H1 (cell line): ENCODE results near the gene GABRB2. TPM values are rescaled to one million over a fixed set of nuclear protein-coding genes. Genes with fewer than 3 reads are reported as not detected.

Experiments used
- ASH2L ChIP-seq: fragments of 200-600, 300-600 bp; sonication (generic); IDR thresholded peaks from one replicate; pipeline ENCODE4 v1.7.1; 2017; ENCODE audit warnings: low read length
- BCL11A ChIP-seq, 2 experiments: IDR thresholded peaks; one replicate each; pipeline ENCODE4 v1.6.1; 2011; ENCODE audit warnings: low read depth in 2 of 2, low read length in 2 of 2, mild to moderate bottlenecking in 2 of 2
- CREB1 ChIP-seq: IDR thresholded peaks from 2 replicates; pipeline ENCODE4 v1.6.1; 2012; ENCODE audit warnings: inconsistent platforms
- GTF2F1 ChIP-seq: IDR thresholded peaks from 2 replicates; pipeline ENCODE4 v1.6.1; 2012; ENCODE audit warnings: low read depth, low read length, improper control_type of control experiment, borderline replicate concordance
- SAP30 ChIP-seq: fragments of 300-600 bp; sonication (generic); IDR thresholded peaks from 2 replicates; pipeline ENCODE4 v1.7.1; 2012; ENCODE audit warnings: low read length, moderate library complexity, mild to moderate bottlenecking, inconsistent platforms; ENCODE audit not compliant: insufficient read depth, insufficient replicate concordance
- SP2 ChIP-seq: IDR thresholded peaks from 2 replicates; pipeline ENCODE4 v1.6.1; 2012; ENCODE audit warnings: mild to moderate bottlenecking, low read length, inconsistent platforms
- TAF1 ChIP-seq: IDR thresholded peaks from 2 replicates; pipeline ENCODE4 v1.6.1; 2011; ENCODE audit warnings: mild to moderate bottlenecking, low read depth, low read length
- polyA plus RNA-seq, 7 experiments: library from polyadenylated mRNA; depleted of rRNA in 3 of 7; stranded (reverse) in 5 of 7; unstranded in 2 of 7; fragments of >200 nt in 5 of 7; fragments of 200-250 nt in 2 of 7; gene quantifications; 1 replicate in 5 of 7; 2 replicates in 1 of 7; 4 replicates in 1 of 7; pipeline versions ENCODE4 v1.2.1 to v1.2.3, GENCODE V29; 2011 to 2013; ENCODE audit warnings: missing spikeins in 2 of 7, mixed read lengths in 2 of 7
- total RNA-seq: library from RNA; stranded (reverse); fragmentation: NEBNext Ultra II Directional; extraction: Animal tissue kit (Norgen Biotek cat#: 25700); gene quantifications from 2 replicates; pipeline ENCODE4 v1.2.1, GENCODE V29; 2021
- TF ChIP-seq, protein P1 (sequence below), 3 experiments: IDR thresholded peaks; 1 replicate in 2 of 3; 2 replicates in 1 of 3; pipeline versions ENCODE4 v1.5.1 to v1.6.1; 2011; ENCODE audit warnings: low read length in 3 of 3, mild to moderate bottlenecking in 3 of 3, inconsistent platforms in 2 of 3, low read depth in 1 of 3, moderate library complexity in 1 of 3; ENCODE audit not compliant: insufficient read depth in 1 of 3; ENCODE audit errors: control extremely low read depth in 1 of 3
- TF ChIP-seq, protein P2 (sequence below): fragments of 300-600 bp; sonication (generic); IDR thresholded peaks from 2 replicates; pipeline ENCODE4 v1.7.1; 2012; ENCODE audit warnings: low read length, moderate library complexity, mild to moderate bottlenecking, inconsistent platforms; ENCODE audit not compliant: insufficient replicate concordance

GABRB2 gene
- total and polyA plus RNA-seq, 2 of the 8 experiments (the other 6 are each of a cell fraction or from before 2014, with no cell fraction given): 0.54 to 1.9 TPM

DNA sequence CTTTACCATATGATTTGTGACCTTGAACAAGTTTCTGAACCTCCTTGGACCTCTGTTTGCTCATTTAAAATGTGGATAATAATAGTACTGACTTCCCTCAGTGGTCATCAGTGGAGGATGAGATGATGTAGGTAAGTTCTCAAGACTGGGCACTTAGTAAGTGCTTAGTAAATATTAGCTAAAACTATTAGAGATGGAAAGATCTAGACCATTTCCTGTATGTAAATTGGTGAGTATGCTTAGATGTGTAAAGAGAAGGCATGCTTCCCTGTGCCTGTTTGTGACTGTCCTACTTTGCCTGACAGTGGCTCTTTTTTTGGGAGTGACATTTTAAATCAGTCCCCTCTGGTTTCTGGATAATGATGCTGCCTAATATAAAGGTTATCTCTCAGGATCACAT lies 288.1 kb downstream of the GABRB2 start (continued):
- TF ChIP-seq, protein P1, sequence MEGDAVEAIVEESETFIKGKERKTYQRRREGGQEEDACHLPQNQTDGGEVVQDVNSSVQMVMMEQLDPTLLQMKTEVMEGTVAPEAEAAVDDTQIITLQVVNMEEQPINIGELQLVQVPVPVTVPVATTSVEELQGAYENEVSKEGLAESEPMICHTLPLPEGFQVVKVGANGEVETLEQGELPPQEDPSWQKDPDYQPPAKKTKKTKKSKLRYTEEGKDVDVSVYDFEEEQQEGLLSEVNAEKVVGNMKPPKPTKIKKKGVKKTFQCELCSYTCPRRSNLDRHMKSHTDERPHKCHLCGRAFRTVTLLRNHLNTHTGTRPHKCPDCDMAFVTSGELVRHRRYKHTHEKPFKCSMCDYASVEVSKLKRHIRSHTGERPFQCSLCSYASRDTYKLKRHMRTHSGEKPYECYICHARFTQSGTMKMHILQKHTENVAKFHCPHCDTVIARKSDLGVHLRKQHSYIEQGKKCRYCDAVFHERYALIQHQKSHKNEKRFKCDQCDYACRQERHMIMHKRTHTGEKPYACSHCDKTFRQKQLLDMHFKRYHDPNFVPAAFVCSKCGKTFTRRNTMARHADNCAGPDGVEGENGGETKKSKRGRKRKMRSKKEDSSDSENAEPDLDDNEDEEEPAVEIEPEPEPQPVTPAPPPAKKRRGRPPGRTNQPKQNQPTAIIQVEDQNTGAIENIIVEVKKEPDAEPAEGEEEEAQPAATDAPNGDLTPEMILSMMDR (IDR thresholded peaks at IDR 0.05; ENCODE audit: control extremely low read depth in 1 of 3, insufficient read depth in 1 of 3, low read depth in 1 of 3, low read length in 3 of 3): no peak
- TF ChIP-seq BCL11A (IDR thresholded peaks at IDR 0.05; ENCODE audit: low read depth in 2 of 2, low read length in 2 of 2) (no peak), SP2 (no peak), ASH2L (no peak), TAF1 (no peak), CREB1 (no peak), SAP30 (no peak), GTF2F1 (no peak)
- TF ChIP-seq, protein P2, sequence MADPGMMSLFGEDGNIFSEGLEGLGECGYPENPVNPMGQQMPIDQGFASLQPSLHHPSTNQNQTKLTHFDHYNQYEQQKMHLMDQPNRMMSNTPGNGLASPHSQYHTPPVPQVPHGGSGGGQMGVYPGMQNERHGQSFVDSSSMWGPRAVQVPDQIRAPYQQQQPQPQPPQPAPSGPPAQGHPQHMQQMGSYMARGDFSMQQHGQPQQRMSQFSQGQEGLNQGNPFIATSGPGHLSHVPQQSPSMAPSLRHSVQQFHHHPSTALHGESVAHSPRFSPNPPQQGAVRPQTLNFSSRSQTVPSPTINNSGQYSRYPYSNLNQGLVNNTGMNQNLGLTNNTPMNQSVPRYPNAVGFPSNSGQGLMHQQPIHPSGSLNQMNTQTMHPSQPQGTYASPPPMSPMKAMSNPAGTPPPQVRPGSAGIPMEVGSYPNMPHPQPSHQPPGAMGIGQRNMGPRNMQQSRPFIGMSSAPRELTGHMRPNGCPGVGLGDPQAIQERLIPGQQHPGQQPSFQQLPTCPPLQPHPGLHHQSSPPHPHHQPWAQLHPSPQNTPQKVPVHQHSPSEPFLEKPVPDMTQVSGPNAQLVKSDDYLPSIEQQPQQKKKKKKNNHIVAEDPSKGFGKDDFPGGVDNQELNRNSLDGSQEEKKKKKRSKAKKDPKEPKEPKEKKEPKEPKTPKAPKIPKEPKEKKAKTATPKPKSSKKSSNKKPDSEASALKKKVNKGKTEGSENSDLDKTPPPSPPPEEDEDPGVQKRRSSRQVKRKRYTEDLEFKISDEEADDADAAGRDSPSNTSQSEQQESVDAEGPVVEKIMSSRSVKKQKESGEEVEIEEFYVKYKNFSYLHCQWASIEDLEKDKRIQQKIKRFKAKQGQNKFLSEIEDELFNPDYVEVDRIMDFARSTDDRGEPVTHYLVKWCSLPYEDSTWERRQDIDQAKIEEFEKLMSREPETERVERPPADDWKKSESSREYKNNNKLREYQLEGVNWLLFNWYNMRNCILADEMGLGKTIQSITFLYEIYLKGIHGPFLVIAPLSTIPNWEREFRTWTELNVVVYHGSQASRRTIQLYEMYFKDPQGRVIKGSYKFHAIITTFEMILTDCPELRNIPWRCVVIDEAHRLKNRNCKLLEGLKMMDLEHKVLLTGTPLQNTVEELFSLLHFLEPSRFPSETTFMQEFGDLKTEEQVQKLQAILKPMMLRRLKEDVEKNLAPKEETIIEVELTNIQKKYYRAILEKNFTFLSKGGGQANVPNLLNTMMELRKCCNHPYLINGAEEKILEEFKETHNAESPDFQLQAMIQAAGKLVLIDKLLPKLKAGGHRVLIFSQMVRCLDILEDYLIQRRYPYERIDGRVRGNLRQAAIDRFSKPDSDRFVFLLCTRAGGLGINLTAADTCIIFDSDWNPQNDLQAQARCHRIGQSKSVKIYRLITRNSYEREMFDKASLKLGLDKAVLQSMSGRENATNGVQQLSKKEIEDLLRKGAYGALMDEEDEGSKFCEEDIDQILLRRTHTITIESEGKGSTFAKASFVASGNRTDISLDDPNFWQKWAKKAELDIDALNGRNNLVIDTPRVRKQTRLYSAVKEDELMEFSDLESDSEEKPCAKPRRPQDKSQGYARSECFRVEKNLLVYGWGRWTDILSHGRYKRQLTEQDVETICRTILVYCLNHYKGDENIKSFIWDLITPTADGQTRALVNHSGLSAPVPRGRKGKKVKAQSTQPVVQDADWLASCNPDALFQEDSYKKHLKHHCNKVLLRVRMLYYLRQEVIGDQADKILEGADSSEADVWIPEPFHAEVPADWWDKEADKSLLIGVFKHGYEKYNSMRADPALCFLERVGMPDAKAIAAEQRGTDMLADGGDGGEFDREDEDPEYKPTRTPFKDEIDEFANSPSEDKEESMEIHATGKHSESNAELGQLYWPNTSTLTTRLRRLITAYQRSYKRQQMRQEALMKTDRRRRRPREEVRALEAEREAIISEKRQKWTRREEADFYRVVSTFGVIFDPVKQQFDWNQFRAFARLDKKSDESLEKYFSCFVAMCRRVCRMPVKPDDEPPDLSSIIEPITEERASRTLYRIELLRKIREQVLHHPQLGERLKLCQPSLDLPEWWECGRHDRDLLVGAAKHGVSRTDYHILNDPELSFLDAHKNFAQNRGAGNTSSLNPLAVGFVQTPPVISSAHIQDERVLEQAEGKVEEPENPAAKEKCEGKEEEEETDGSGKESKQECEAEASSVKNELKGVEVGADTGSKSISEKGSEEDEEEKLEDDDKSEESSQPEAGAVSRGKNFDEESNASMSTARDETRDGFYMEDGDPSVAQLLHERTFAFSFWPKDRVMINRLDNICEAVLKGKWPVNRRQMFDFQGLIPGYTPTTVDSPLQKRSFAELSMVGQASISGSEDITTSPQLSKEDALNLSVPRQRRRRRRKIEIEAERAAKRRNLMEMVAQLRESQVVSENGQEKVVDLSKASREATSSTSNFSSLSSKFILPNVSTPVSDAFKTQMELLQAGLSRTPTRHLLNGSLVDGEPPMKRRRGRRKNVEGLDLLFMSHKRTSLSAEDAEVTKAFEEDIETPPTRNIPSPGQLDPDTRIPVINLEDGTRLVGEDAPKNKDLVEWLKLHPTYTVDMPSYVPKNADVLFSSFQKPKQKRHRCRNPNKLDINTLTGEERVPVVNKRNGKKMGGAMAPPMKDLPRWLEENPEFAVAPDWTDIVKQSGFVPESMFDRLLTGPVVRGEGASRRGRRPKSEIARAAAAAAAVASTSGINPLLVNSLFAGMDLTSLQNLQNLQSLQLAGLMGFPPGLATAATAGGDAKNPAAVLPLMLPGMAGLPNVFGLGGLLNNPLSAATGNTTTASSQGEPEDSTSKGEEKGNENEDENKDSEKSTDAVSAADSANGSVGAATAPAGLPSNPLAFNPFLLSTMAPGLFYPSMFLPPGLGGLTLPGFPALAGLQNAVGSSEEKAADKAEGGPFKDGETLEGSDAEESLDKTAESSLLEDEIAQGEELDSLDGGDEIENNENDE: no peak
